NCI-H2171 (cell line): Measurements from ENCODE around the gene ZFP14.
A peak's percentile ranks its signal among the peaks of the same experiment; 100 is the strongest.

Experiments
- DNase-seq: peaks from one replicate; lab custom pipeline; 2025; lab: John Stamatoyannopoulos, UW

Gene ZFP14

GRCh38 chr19:36378625-36379509 is at the start of gene ZFP14:
Gene ZFP14, minus strand, starts transcription at chr19:36379201. Its CDS starts 11,309 bp downstream, at chr19:36367892.
- DNase-seq = peak; percentile 87

DNA sequence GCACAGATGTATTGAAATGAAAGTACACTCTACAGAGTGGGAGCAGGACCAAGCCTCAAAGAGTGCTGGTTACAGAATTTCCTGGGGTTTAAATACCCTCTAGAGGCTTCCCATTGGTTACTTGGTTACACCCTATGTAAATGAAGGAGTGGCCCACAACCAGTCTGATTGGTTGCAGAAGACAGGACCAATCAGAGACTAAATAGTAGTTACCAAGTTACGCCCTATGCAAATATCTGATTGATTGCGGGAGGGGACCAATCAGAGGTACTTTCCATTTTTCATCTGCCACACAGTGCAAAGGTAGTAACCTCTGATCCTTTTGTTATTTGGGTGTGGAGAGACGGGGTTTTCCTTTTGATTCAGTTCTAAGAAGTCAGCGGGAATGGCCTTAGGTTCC is 44.9 kb upstream of the ZFP14 start:
- DNase-seq = no peak

- DNase-seq = no peak
These were observed 42.9 kb upstream of the ZFP14 start for GRCh38 chr19:36421749-36422481.

- no peak for DNase-seq
These were observed 42.2 kb upstream of the ZFP14 start for GRCh38 chr19:36420961-36421748.

- peak; percentile 85 for DNase-seq
These were observed 39.4 kb upstream of the ZFP14 start, which contains the start of gene ZFP82 for GRCh38 chr19:36418287-36419001. Gene ZFP82, minus strand, starts transcription at chr19:36418644. Its CDS starts 8,855 bp downstream, at chr19:36409789.

- DNase-seq = no peak
These were observed 38.8 kb upstream of the ZFP14 start for GRCh38 chr19:36417752-36418286.

GRCh38 chr19:36409841-36410240 is 30.8 kb upstream of the ZFP14 start:
- DNase-seq = no peak

- no peak for DNase-seq
These were observed 29.1 kb upstream of the ZFP14 start for GRCh38 chr19:36408101-36408500.

DNA sequence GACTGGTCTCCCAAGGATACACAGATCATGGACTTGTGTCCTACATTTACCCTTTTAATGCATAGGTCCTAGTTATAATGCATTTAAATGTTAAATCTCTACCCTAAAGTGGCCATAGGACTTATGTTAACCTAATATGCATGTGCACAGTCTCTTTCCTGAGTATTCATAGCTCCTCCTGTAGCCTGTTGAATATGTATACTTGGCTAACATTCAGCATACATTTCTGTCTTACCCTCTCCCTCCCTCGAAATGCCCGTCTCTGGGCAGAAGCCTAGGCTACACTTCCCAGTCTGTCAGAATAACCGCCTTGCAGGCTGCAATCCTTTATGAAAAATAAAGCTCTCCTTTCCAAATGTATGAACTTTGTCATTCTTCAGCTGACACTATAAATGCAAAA is 25.5 kb upstream of the ZFP14 start:
- DNase-seq = no peak

- no peak for DNase-seq
These were observed 22.5 kb upstream of the ZFP14 start for GRCh38 chr19:36401475-36401874.

DNA sequence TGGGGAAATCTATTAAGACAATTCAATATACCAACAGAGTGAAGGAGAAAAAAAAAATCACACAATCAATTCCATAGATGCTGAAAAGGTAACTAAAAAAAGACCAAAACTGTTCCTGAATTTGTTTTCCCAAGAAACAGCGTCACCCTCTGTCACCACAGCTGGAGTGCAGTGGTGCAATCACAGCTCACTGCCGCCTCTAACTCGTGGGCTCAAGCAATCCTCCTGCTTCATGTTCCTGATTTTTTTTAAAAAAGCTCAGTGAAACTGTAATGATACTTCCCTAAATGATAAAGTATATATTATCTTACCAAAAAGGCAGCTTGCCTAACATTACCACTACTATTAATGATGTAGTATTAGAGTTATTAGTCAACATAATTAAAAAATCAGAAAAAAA is 19.6 kb upstream of the ZFP14 start:
- DNase-seq = no peak

GRCh38 chr19:36392916-36393673 is 14.1 kb upstream of the ZFP14 start:
- DNase-seq = no peak

GRCh38 chr19:36379510-36379819 is 464 bp upstream of the ZFP14 start:
- DNase-seq = no peak

DNA sequence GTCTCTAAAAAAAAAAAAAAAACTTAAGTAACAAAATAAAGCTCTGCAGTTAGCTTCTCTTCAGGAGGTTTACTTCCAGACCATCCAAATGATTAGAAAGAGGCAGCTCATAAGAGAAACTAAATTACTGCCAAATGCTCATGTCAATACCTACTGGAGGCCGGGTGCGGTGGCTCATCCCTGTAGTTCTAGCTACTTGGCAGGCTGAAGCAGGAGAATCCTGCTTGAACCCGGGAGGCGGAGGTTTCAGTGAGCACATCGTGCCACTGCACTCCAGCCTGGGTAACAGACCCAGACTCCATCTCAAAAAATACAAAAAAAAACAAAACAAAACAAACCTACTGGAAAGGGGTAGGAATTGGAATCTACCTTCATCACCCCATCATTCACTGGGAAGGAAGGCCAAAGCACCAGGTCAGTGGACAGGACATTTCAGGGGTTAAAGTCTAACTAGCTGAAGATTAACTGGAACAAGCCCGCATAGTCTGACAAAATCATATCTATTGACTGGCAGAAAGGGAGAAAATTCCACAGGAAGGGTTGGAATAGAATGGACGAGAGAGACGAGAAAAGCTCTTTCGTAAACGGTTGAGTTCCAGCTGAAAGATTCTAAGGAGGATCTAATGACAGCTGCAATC is 1.3 kb downstream of the ZFP14 start:
- DNase-seq = no peak

- no peak for DNase-seq
These were observed 5.3 kb downstream of the ZFP14 start for GRCh38 chr19:36373638-36374156.

DNA sequence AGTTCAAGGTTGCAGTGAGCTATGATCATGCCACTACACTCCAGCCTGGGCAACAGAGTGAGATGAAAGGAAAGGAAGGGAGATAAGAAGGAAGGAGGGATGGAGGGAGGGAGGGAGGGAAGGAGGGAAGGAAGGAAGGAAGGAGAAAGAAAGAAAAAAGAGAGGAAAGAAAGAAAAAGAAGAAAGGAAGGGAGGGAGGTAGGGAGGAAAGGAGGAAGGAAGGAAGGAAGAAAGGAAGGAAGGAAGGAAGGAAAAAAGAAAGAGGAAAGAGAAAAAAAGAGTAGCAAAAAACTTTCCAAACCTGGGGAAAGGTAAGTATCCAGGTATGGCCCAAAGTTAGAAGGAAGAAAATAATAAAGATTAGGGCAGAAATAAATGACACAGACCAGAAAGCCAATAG is 7.1 kb downstream of the ZFP14 start:
- no peak for DNase-seq

GRCh38 chr19:36363845-36364244 is 15.2 kb downstream of the ZFP14 start:
- no peak for DNase-seq

- no peak for DNase-seq
These were observed 38.1 kb downstream of the ZFP14 start for GRCh38 chr19:36340786-36341372.

- DNase-seq = peak; percentile 94
These were observed 47.4 kb downstream of the ZFP14 start for GRCh38 chr19:36331353-36332228.
